ENCODE data around the gene CNTN4.
"Not testable (repeated sequence)": the region's sequence is repeated elsewhere in the genome, so short reads cannot be mapped to it uniquely, and the experiment has no call there.

CNTN4 gene

DNA sequence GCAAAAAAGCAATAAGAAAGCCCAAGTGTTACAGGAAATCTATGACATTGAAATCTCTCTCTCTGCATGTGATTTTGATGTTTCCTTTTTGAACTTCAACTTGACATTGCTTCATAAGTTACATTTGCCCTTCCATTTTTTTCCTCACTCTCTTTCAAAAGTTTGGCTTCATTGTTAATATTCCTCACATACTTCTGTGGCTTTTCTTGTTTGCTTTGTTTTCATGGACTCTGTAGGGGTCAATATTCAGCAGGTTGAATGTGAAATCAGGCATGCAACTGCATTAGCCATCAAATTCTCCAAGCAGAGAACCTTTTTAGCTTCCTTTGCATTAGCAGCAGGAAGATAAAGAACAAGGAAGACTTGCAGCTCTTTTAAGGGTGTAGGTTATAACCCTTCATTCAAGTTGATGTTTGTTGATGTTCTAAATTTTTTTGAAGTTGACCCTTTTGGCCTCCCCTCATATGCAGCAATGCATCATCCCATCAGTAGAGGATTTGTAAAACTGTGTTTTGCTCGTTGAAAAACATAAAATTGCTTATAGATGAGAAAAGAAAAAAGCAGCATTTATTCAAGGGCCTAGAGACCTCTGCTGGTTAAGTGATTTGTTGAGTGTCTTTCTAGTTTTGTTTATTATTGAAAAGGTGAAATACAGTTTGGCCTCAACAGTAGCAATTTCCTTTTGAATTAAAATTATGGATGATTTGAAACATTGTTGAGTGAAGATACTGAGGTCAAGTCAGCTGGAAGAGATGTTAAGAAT, 800.1 kb downstream of the CNTN4 start:
- TF ChIP-seq, protein P1, sequence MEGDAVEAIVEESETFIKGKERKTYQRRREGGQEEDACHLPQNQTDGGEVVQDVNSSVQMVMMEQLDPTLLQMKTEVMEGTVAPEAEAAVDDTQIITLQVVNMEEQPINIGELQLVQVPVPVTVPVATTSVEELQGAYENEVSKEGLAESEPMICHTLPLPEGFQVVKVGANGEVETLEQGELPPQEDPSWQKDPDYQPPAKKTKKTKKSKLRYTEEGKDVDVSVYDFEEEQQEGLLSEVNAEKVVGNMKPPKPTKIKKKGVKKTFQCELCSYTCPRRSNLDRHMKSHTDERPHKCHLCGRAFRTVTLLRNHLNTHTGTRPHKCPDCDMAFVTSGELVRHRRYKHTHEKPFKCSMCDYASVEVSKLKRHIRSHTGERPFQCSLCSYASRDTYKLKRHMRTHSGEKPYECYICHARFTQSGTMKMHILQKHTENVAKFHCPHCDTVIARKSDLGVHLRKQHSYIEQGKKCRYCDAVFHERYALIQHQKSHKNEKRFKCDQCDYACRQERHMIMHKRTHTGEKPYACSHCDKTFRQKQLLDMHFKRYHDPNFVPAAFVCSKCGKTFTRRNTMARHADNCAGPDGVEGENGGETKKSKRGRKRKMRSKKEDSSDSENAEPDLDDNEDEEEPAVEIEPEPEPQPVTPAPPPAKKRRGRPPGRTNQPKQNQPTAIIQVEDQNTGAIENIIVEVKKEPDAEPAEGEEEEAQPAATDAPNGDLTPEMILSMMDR (conservative IDR thresholded peaks at IDR 0.05; ENCODE audit: low read depth, low read length) = no peak
- peak; percentile 2 for DNase-seq (ENCODE audit: low read depth)
- no peak overlapping the region for H3K4me3 ChIP-seq (ENCODE audit: low read depth, low read length)

DNA sequence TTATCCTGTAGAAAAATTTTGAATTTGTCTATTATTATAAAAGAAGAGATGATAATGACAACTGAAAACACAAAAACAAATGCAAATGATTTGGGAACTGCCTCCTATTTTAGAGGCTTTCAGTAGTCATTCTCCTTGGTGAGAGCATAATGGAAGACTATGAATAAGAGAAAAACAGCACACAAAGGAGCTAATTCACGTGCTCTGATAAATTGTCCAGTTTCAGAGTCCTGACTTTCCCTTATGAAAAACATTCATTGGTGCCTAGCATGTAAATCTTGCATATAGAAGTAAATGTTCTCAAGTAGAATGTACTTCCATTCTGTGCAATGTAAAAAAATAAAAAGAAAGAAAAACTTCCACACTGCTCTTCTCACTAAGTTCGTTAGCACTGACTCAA, 805.4 kb downstream of the CNTN4 start:
- no peak for DNase-seq (ENCODE audit: low read depth)
- TF ChIP-seq, protein P1 (conservative IDR thresholded peaks at IDR 0.05; ENCODE audit: low read depth, low read length) = no peak
- no peak overlapping the region for H3K4me3 ChIP-seq (ENCODE audit: low read depth, low read length)

DNA sequence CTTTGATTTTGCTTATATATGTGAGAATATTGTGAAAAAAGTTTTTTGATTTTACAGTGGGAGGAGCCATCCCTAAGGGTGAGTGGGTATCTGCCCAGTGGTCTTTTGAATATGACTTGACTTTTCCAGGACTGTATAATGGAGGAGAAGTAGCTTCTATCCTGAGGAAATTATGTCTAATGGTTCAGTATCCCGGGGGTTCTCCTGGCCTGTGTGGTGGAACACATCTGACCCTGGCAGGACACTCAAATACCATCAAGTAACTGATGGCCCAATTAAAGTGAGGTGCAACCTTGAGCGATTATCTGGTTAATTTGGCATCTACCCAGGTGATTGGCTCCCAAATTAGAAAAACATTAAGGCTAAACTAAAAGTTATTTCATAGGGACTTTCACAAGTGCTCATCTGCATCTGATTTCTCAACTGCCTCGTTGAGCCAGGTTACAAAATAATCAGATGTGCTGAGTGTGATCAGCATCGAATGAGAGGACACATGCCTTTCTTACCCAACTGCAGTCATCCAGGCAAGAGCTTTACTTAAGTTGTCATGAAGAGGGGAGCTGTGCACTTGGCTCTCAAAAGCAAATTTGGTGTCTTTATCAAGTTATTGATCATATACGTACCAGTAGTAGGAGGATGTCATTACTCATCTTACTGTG, 810.2 kb downstream of the CNTN4 start:
- DNase-seq (ENCODE audit: low read depth) = no peak
- H3K4me3 ChIP-seq (ENCODE audit: low read depth, low read length) = no peak overlapping the region
- TF ChIP-seq, protein P1 (conservative IDR thresholded peaks at IDR 0.05; ENCODE audit: low read depth, low read length) = no peak

- DNase-seq (ENCODE audit: low read depth) = no peak
- TF ChIP-seq, protein P1 (conservative IDR thresholded peaks at IDR 0.05; ENCODE audit: low read depth, low read length) = no peak
Observed at GRCh38 chr3:2910997-2911396, 812.3 kb downstream of the CNTN4 start.

GRCh38 chr3:2915826-2916225, 817.2 kb downstream of the CNTN4 start:
- no peak for DNase-seq (ENCODE audit: low read depth)
- TF ChIP-seq, protein P1 (conservative IDR thresholded peaks at IDR 0.05; ENCODE audit: low read depth, low read length) = no peak
- H3K4me3 ChIP-seq (ENCODE audit: low read depth, low read length) = no peak overlapping the region

More at GRCh38 chr3:2910997-2911396, 812.3 kb downstream of the CNTN4 start:
- no peak overlapping the region for H3K4me3 ChIP-seq (ENCODE audit: low read depth, low read length)

DNA sequence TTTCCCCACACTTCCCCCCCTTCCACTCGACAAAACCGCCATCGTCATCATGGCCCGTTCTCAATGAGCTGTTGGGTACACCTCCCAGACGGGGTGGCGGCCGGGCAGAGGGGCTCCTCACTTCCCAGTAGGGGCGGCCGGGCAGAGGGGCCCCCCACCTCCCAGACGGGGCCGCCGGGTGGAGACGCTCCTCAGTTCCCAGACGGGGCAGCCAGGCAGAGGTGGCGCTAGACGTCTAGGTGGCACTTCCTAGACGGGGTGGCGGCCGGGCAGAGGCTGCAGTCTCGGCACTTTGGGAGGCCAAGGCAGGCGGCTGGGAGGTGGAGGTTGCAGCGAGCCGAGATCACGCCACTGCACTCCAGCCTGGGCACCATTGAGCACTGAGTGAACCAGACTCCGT, 818.0 kb downstream of the CNTN4 start:
- not testable (repeated sequence) for H3K4me3 ChIP-seq (ENCODE audit: low read depth, low read length); DNase-seq (ENCODE audit: low read depth)

DNA sequence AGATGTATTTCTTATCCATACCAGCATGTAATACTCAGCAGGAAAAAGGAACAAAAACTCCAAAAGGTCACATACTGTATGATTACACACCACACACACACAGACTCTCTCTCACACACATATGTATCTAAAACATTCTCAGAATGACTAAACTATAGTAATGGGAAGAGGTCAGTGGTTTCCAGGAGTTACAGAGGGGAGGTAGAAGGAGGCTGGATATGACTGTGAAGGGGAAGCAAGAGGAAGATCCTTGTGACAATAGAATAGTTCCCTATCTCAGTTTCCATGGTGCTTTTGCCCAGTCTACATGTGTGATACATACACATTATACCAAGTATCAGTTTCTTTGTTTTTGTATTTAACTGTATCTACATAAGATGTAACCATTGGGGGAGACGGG, 821.4 kb downstream of the CNTN4 start:
- no peak overlapping the region for H3K4me3 ChIP-seq (ENCODE audit: low read depth, low read length)
- TF ChIP-seq, protein P1 (conservative IDR thresholded peaks at IDR 0.05; ENCODE audit: low read depth, low read length) = no peak
- DNase-seq (ENCODE audit: low read depth) = no peak

Measured in choroid plexus epithelial cell (primary cell).